Glutamatergic neuron (in vitro differentiated cells): ENCODE results near the gene ITCH. TPM values are rescaled to one million over a fixed set of nuclear protein-coding genes. Genes with fewer than 3 reads are reported as not detected.
"Not testable (repeated sequence)": the region's sequence is repeated elsewhere in the genome, so short reads cannot be mapped to it uniquely, and the experiment has no call there.

Source experiments
- DNase-seq: peaks from one replicate; pipeline ENCODE4 v3.0.0; 2022
- H3K27ac Mint-ChIP-seq: one replicate; pipeline ENCODE4 v1.8.0; 2020; ENCODE audit warnings: mild to moderate bottlenecking, mixed read lengths, inconsistent platforms; ENCODE audit not compliant: unreplicated experiment
- H3K27me3 Mint-ChIP-seq: one replicate; pipeline ENCODE4 v1.8.0; 2020; ENCODE audit warnings: mild to moderate bottlenecking, moderate library complexity, mixed read lengths, inconsistent platforms; ENCODE audit not compliant: unreplicated experiment
- H3K36me3 Mint-ChIP-seq: one replicate; pipeline ENCODE4 v1.8.0; 2020; ENCODE audit warnings: mild to moderate bottlenecking, mixed read lengths, inconsistent platforms; ENCODE audit not compliant: unreplicated experiment
- H3K4me1 Mint-ChIP-seq: one replicate; pipeline ENCODE4 v1.8.0; 2020; ENCODE audit warnings: mild to moderate bottlenecking, low read depth, mixed read lengths, inconsistent platforms; ENCODE audit not compliant: unreplicated experiment
- H3K4me3 Mint-ChIP-seq: one replicate; pipeline ENCODE4 v1.8.0; 2020; ENCODE audit warnings: mild to moderate bottlenecking, mixed read lengths, inconsistent platforms; ENCODE audit not compliant: unreplicated experiment
- H3K9me3 Mint-ChIP-seq: one replicate; pipeline ENCODE4 v1.8.0; 2020; ENCODE audit warnings: mild to moderate bottlenecking, moderate library complexity, mixed read lengths, inconsistent platforms; ENCODE audit not compliant: unreplicated experiment
- total RNA-seq: library from RNA; stranded (reverse); fragmentation: NEBNext Ultra II Directional; extraction: Animal tissue kit (Norgen Biotek cat#: 25700); gene quantifications from one replicate; pipeline ENCODE4 v1.2.1, GENCODE V29; 2021; ENCODE audit not compliant: unreplicated experiment
- TF ChIP-seq, protein P1 (sequence below): fragments of 200-600 bp; sonication (generic); IDR thresholded peaks from one replicate; pipeline ENCODE4 v1.5.0; 2021; ENCODE audit not compliant: partially characterized antibody, unreplicated experiment

ITCH gene
- total RNA-seq, 1 donor from 2014 or later: 59.4 TPM

GRCh38 chr20:34345402-34345736 is 17.7 kb upstream of the ITCH start:
- H3K27ac Mint-ChIP-seq: no peak overlapping the region
- H3K9me3 Mint-ChIP-seq: no peaks in the 10 kb centered on the region
- H3K27me3 Mint-ChIP-seq: no peaks in the 10 kb centered on the region
- no peak overlapping the region for H3K4me3 Mint-ChIP-seq
- TF ChIP-seq, protein P1, sequence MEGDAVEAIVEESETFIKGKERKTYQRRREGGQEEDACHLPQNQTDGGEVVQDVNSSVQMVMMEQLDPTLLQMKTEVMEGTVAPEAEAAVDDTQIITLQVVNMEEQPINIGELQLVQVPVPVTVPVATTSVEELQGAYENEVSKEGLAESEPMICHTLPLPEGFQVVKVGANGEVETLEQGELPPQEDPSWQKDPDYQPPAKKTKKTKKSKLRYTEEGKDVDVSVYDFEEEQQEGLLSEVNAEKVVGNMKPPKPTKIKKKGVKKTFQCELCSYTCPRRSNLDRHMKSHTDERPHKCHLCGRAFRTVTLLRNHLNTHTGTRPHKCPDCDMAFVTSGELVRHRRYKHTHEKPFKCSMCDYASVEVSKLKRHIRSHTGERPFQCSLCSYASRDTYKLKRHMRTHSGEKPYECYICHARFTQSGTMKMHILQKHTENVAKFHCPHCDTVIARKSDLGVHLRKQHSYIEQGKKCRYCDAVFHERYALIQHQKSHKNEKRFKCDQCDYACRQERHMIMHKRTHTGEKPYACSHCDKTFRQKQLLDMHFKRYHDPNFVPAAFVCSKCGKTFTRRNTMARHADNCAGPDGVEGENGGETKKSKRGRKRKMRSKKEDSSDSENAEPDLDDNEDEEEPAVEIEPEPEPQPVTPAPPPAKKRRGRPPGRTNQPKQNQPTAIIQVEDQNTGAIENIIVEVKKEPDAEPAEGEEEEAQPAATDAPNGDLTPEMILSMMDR: no peak
- no peak for DNase-seq
- H3K36me3 Mint-ChIP-seq: no peaks in the 10 kb centered on the region
- H3K4me1 Mint-ChIP-seq: no peaks in the 10 kb centered on the region

- not testable (repeated sequence) for H3K9me3 Mint-ChIP-seq, DNase-seq, H3K4me1 Mint-ChIP-seq, H3K36me3 Mint-ChIP-seq, H3K27ac Mint-ChIP-seq, H3K27me3 Mint-ChIP-seq, H3K4me3 Mint-ChIP-seq
These were observed 17.1 kb upstream of the ITCH start for GRCh38 chr20:34345839-34346532.

DNA sequence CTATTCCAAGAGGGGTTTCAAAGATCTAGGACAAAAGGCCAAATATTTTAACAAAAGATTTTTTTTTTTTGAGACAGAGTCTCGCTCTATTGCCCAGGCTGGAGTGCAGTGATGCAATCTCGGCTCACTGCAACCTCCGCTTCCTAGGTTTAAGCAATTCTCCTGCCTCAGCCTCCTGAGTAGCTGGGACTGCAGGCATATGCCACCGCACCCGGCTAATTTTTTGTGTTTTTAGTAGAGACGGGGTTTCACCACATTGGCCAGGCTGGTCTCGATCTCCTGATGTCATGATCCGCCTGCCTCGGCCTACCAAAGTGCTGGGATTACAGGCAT is 16.6 kb upstream of the ITCH start:
- DNase-seq, H3K9me3 Mint-ChIP-seq, H3K4me1 Mint-ChIP-seq: not testable (repeated sequence)

GRCh38 chr20:34347571-34347970 is 15.5 kb upstream of the ITCH start:
- Mint-ChIP-seq H3K27ac (no peak overlapping the region), H3K36me3 (no peaks in the 10 kb centered on the region), H3K4me1 (no peaks in the 10 kb centered on the region), H3K9me3 (no peaks in the 10 kb centered on the region), H3K4me3 (no peak overlapping the region), H3K27me3 (no peaks in the 10 kb centered on the region)
- TF ChIP-seq, protein P1: no peak
- DNase-seq: no peak

More for the DNA sequence above, 16.6 kb upstream of the ITCH start:
- H3K27ac Mint-ChIP-seq, H3K36me3 Mint-ChIP-seq, H3K4me3 Mint-ChIP-seq, H3K27me3 Mint-ChIP-seq: not testable (repeated sequence)

GRCh38 chr20:34350095-34350494 is 13.0 kb upstream of the ITCH start:
- no peaks in the 10 kb centered on the region for H3K4me1 Mint-ChIP-seq
- TF ChIP-seq, protein P1: no peak
- no peaks in the 10 kb centered on the region for H3K36me3 Mint-ChIP-seq
- no peak for DNase-seq
- no peak overlapping the region for H3K4me3 Mint-ChIP-seq
- no peak overlapping the region for H3K27ac Mint-ChIP-seq
- H3K9me3 Mint-ChIP-seq: no peaks in the 10 kb centered on the region
- H3K27me3 Mint-ChIP-seq: no peaks in the 10 kb centered on the region

GRCh38 chr20:34353467-34353866 is 9.6 kb upstream of the ITCH start:
- H3K9me3 Mint-ChIP-seq, H3K4me3 Mint-ChIP-seq, H3K36me3 Mint-ChIP-seq, DNase-seq, H3K27ac Mint-ChIP-seq, H3K4me1 Mint-ChIP-seq, H3K27me3 Mint-ChIP-seq: not testable (repeated sequence)
